ENCODE results near the gene SERPINB13.

The SERPINB13 gene

GRCh38 chr18:63586966-63587365 lies at the start of gene SERPINB13:
SERPINB13 (plus strand) TSS chr18:63587343; CDS start chr18:63588668, 1,325 bp downstream.
- DNase-seq: no peak

GRCh38 chr18:63539904-63540510 lies 47.1 kb upstream of the SERPINB13 start:
- DNase-seq: no peak

- no peak for DNase-seq
Measured at GRCh38 chr18:63542069-63542468, 45.1 kb upstream of the SERPINB13 start, which contains the start of gene SERPINB12. SERPINB12 (plus strand) TSS chr18:63542369; CDS start chr18:63556160, 13,791 bp downstream.

GRCh38 chr18:63544017-63544416 lies 43.1 kb upstream of the SERPINB13 start:
- no peak for DNase-seq

GRCh38 chr18:63545000-63545399 lies 42.1 kb upstream of the SERPINB13 start:
- DNase-seq: no peak

- no peak for DNase-seq
Measured at GRCh38 chr18:63550068-63550467, 37.1 kb upstream of the SERPINB13 start.

- no peak for DNase-seq
Measured at GRCh38 chr18:63551769-63552168, 35.4 kb upstream of the SERPINB13 start.

- DNase-seq: no peak
Measured at GRCh38 chr18:63552581-63552980, 34.6 kb upstream of the SERPINB13 start.

GRCh38 chr18:63553081-63553480 lies 34.1 kb upstream of the SERPINB13 start:
- DNase-seq: no peak

GRCh38 chr18:63559567-63560491 lies 27.3 kb upstream of the SERPINB13 start:
- DNase-seq: no peak

GRCh38 chr18:63562284-63562683 lies 24.9 kb upstream of the SERPINB13 start:
- DNase-seq: no peak

- no peak for DNase-seq
Measured at GRCh38 chr18:63564021-63564420, 23.1 kb upstream of the SERPINB13 start.

GRCh38 chr18:63564561-63564960 lies 22.6 kb upstream of the SERPINB13 start:
- DNase-seq: no peak

- no peak for DNase-seq
Measured at GRCh38 chr18:63567276-63567675, 19.9 kb upstream of the SERPINB13 start.

- no peak for DNase-seq
Measured at GRCh38 chr18:63567825-63568224, 19.3 kb upstream of the SERPINB13 start.

GRCh38 chr18:63570721-63571120 lies 16.4 kb upstream of the SERPINB13 start:
- no peak for DNase-seq

GRCh38 chr18:63575681-63576080 lies 11.5 kb upstream of the SERPINB13 start:
- no peak for DNase-seq

GRCh38 chr18:63578357-63578958 lies 8.7 kb upstream of the SERPINB13 start:
- DNase-seq: peak; percentile 8

- DNase-seq: no peak
Measured at GRCh38 chr18:63579616-63580015, 7.5 kb upstream of the SERPINB13 start.

- DNase-seq: no peak
Measured at GRCh38 chr18:63585988-63586387, 1.2 kb upstream of the SERPINB13 start.

- no peak for DNase-seq
Measured at GRCh38 chr18:63586431-63586830, 712 bp upstream of the SERPINB13 start.

GRCh38 chr18:63588909-63589308 lies 1.8 kb downstream of the SERPINB13 start:
- no peak for DNase-seq

- DNase-seq: no peak
Measured at GRCh38 chr18:63590373-63590772, 3.2 kb downstream of the SERPINB13 start.

All from CD4-positive, alpha-beta T cell treated with Interleukin-17A for 1 hour (primary cell).